Stimulated activated CD4-positive, alpha-beta T cell treated with anti-CD3 and anti-CD28 coated beads, Interleukin-15, amount 100 ng/mL, for 24 hours (primary cell): ENCODE data around the gene SNX27.
"Not testable (repeated sequence)": the region's sequence is repeated elsewhere in the genome, so short reads cannot be mapped to it uniquely, and the experiment has no call there.

ENCODE experiments used
- DNase-seq: peaks from one replicate; pipeline ENCODE4 v3.0.0-alpha.2; 2020

Gene SNX27

GRCh38 chr1:151723726-151724370 lies 112.0 kb downstream of the SNX27 start:
- DNase-seq = no peak

- no peak for DNase-seq
Measured at GRCh38 chr1:151728151-151729054, 116.6 kb downstream of the SNX27 start.

DNA sequence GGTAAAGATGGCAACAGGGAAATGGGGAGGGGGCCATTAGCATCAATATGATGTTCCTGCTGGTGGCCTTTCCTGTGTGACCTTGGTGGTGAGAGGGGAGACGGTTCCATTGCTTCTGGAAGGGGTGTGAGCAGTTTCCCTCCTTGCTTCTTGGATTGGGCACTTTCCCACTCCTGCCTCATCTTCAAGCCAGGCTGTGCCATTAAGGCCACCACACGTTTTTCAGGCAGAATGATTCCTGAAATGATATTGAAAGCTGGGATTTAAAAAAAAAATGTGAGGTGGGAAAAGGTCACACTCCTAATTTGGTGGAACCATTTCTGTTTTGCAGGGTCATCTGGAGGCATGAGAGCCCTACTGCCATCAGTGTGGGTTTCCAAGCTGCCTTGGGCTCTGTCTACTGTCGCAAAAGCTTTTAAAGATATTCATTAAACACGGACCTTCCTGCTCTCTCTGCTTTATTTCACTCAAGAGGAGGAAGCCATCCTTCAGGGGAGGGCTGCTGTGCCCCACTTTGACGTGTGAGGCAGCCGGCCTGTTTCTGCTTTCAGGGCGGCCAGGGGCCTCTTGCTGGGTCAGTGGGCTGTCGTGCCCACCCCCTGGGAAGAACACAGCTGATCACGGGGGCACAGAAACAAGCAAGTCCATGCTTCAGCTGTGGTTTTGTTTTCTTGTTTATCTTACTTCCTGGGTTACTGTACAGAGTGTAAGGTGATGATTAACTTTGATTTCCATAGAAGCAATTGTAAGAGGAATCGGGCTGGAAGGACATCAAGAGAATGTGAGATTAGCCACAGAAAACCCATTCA lies 117.5 kb downstream of the SNX27 start:
- DNase-seq = no peak

DNA sequence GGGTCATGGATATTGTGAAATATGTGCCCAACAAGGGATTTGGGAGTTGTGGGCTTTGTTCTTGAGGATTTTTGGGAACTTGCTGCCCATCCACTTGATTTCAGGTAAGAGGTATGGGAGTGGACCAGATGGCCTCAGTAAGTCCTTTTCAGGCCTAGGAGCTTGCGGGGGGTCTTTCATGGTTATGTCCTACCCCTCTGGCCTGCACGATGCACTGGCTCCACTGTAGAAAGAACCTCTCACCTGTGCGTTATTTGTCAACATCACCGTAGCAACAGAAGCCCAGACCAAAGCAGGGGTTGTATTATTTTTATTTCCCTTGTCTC lies 118.1 kb downstream of the SNX27 start:
- DNase-seq = no peak

DNA sequence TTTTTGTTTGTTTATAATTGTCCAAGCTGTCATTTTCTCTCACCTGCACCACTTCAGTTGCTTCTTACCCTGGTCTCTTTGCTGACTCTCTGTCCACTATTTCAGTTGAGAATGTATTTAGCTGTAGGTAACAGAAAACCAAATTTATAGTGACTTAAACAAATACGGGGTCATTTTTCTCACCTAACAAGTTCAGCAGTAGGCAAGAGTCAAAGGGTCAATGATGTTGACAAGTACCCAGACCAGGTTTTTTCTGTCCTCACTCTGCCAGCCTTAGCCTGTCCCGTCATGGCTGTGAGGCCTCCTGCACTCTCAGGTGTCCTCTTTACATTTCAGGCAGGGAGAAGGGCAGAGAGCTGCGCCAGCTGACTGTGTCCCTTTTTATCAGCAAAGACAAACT lies 121.3 kb downstream of the SNX27 start:
- no peak for DNase-seq

DNA sequence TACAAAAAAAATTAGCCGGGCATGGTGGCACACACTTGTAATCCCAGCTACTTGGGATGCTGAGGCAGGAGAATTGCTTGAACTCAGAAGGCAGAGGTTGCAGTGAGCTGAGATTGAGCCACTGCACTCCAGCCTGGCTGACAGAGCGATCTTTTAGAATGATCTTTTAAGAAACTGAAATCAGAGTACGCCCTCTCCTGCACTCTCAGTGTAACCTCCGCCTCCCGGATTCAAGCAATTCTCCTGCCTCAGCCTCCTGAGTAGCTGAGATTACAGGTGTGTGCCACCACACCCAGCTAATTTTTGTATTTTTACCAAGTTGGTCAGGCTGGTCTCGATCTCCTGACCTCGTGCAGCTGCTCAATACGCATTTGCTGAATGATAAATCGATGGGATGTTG lies 122.1 kb downstream of the SNX27 start:
- DNase-seq = not testable (repeated sequence)

GRCh38 chr1:151737026-151737425 lies 125.2 kb downstream of the SNX27 start:
- no peak for DNase-seq

DNA sequence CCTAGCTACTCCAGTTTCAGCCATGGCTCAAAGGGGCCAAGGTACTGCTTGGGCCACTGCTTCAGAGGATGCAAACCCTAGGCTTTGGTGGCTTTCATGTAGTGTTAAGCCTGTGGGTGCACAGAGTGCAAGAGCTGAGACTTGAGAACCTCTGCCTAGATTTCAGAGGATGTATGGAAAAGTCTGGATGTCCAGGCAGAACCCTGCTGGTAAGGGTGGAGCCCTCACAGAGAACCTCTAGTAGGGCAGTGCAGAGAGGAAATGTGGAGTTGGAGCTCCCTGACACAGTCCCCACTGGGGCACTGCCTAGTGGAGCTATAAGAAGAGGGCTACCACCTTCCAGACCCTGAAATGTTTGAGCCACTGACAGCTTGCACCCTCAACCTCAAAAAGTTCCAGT lies 125.6 kb downstream of the SNX27 start:
- no peak for DNase-seq

- DNase-seq = no peak
Measured at GRCh38 chr1:151739590-151740355, 127.9 kb downstream of the SNX27 start.

DNA sequence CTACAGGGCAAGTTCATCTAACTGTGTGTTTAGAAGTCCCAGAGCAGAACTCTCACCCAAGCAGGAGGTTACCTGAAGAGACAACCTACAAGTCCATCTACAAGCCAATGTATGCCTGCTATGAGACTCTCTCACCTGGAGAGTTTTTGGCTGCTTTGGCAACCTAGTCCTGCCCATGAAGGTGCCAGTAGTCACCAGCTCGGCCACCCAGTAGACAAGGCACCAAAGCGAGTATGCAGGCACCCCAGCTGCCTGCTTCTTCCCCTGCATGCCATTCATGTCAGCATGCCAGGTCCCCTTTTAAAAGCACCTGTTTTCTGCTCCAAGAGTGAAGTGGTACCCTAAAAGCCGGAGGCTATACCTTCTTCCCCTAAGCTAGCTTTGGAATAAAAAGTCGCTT lies 129.7 kb downstream of the SNX27 start:
- DNase-seq = no peak
